Smooth muscle cell (in vitro differentiated cells): ENCODE results near the gene ADGRL3. TPM values are rescaled to one million over a fixed set of nuclear protein-coding genes. Genes with fewer than 3 reads are reported as not detected.

ENCODE experiments used
- DNase-seq: peaks from one replicate; lab custom pipeline; 2025; ENCODE audit not compliant: unreplicated experiment; lab: John Stamatoyannopoulos, UW
- H2AFZ ChIP-seq: fragments of 200-600 bp; sonication (generic); 2 replicates; pipeline ENCODE4 v1.6.0; 2016; ENCODE audit warnings: antibody characterized with exemption, low read depth, mild to moderate bottlenecking
- H3F3A ChIP-seq: fragments of 200-600 bp; sonication (generic); 2 replicates; pipeline ENCODE4 v1.6.0; 2017; ENCODE audit warnings: antibody characterized with exemption, low read depth
- H3K27ac ChIP-seq: fragments of 200-600 bp; sonication (generic); 2 replicates; pipeline ENCODE4 v1.5.1; 2016; ENCODE audit warnings: low read depth, mild to moderate bottlenecking
- H3K27me3 ChIP-seq: fragments of 200-600 bp; sonication (generic); 2 replicates; pipeline ENCODE4 v1.6.1; 2016; ENCODE audit warnings: low read depth, mild to moderate bottlenecking
- H3K36me3 ChIP-seq: fragments of 200-600 bp; sonication (generic); 2 replicates; pipeline ENCODE4 v1.5.1; 2016; ENCODE audit warnings: low read depth
- H3K4me1 ChIP-seq: fragments of 200-600 bp; sonication (generic); 2 replicates; pipeline ENCODE4 v1.5.1; 2016; ENCODE audit warnings: low read depth
- H3K4me2 ChIP-seq: fragments of 200-600 bp; sonication (generic); 2 replicates; pipeline ENCODE4 v1.6.0; 2016; ENCODE audit warnings: mild to moderate bottlenecking
- H3K4me3 ChIP-seq: fragments of 200-600 bp; sonication (generic); 2 replicates; pipeline ENCODE4 v1.5.1; 2016; ENCODE audit warnings: mild to moderate bottlenecking
- H3K79me2 ChIP-seq: fragments of 200-600 bp; sonication (generic); 2 replicates; pipeline ENCODE4 v1.6.0; 2016; ENCODE audit warnings: low read depth, mild to moderate bottlenecking
- H3K9ac ChIP-seq: fragments of 200-600 bp; sonication (generic); 2 replicates; pipeline ENCODE4 v1.6.0; 2016; ENCODE audit warnings: low read depth
- H3K9me3 ChIP-seq: fragments of 200-600 bp; sonication (generic); replicated peaks from 2 replicates; pipeline ENCODE4 v1.5.1; 2016; ENCODE audit warnings: low read depth
- H4K20me1 ChIP-seq: fragments of 200-600 bp; sonication (generic); 2 replicates; pipeline ENCODE4 v1.6.0; 2016; ENCODE audit warnings: low read depth
- whole genome bisulfite sequencing: methylation state at CpG from one replicate; pipeline ENCODE4 v1.1.7; 2016; ENCODE audit warnings: low lambda C conversion rate; 5-methylcytosine and 5-hydroxymethylcytosine counted together
- polyA plus RNA-seq: library from polyadenylated mRNA; unstranded; fragments of >200 nt; fragmentation: Nextera tagmentation; extraction: Ambion mirVana; gene quantifications from 2 replicates; pipeline ENCODE4 v1.2.1, GENCODE V29; 2016
- total RNA-seq: library from RNA; depleted of rRNA; stranded (reverse); fragments of >200 nt; gene quantifications from 2 replicates; pipeline ENCODE4 v1.2.3, GENCODE V29; 2014
- TF ChIP-seq, protein P1 (sequence below): fragments of 200-600 bp; sonication (generic); IDR thresholded peaks from 2 replicates; pipeline ENCODE4 v1.5.1; 2017; ENCODE audit warnings: borderline replicate concordance, mild to moderate bottlenecking, antibody characterized with exemption; ENCODE audit not compliant: insufficient read depth, poor library complexity, severe bottlenecking

The ADGRL3 gene
- total and polyA plus RNA-seq, 2 experiments from 2014 or later, result 2.4 to 9.5 TPM

GRCh38 chr4:61493470-61493869 lies 293.3 kb downstream of the ADGRL3 start:
- no peaks in the 10 kb centered on the region for H3F3A ChIP-seq
- no peaks in the 10 kb centered on the region for H3K27me3 ChIP-seq
- H3K4me2 ChIP-seq, result no peak overlapping the region
- no peak for DNase-seq
- no peaks in the 10 kb centered on the region for H4K20me1 ChIP-seq
- H3K27ac ChIP-seq, result no peak overlapping the region
- TF ChIP-seq, protein P1, sequence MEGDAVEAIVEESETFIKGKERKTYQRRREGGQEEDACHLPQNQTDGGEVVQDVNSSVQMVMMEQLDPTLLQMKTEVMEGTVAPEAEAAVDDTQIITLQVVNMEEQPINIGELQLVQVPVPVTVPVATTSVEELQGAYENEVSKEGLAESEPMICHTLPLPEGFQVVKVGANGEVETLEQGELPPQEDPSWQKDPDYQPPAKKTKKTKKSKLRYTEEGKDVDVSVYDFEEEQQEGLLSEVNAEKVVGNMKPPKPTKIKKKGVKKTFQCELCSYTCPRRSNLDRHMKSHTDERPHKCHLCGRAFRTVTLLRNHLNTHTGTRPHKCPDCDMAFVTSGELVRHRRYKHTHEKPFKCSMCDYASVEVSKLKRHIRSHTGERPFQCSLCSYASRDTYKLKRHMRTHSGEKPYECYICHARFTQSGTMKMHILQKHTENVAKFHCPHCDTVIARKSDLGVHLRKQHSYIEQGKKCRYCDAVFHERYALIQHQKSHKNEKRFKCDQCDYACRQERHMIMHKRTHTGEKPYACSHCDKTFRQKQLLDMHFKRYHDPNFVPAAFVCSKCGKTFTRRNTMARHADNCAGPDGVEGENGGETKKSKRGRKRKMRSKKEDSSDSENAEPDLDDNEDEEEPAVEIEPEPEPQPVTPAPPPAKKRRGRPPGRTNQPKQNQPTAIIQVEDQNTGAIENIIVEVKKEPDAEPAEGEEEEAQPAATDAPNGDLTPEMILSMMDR, result no peak
- no peaks in the 10 kb centered on the region for H3K36me3 ChIP-seq
- H3K4me3 ChIP-seq, result no peak overlapping the region
- H3K79me2 ChIP-seq, result no peaks in the 10 kb centered on the region
- H3K4me1 ChIP-seq, result peaks cover 11% of the 10 kb centered on the region
- 57% methylated on average over 6 of the region's 6 CpGs for WGBS
- H3K9me3 ChIP-seq, result no peaks in the 10 kb centered on the region
- H3K9ac ChIP-seq, result no peak overlapping the region
- H2AFZ ChIP-seq, result no peak overlapping the region

DNA sequence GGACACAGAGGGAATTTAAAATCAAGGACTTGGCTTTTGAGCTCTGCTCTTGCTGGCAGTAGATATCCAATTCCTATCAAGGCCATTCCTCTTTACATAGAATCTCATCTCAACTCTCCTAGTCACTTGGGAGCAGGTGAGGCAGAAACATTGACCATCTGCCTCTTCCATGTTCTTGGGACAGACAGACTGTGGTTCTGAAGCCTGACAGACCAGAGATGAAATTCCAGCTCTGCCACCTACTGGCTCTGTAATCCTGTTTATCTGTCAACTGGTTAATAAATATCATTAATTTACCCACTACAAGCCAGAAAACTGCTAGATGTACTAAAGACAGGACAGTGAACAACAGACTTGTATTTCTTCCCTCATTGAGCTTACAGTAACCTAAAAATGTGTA lies 300.8 kb downstream of the ADGRL3 start:
- Histone ChIP-seq H3K27ac (no peak overlapping the region), H2AFZ (no peak overlapping the region), H3K9me3 (no peaks in the 10 kb centered on the region), H3K4me3 (no peak overlapping the region), H3K4me2 (no peak overlapping the region), H4K20me1 (no peaks in the 10 kb centered on the region), H3K4me1 (peaks cover 8% of the 10 kb centered on the region), H3K36me3 (no peaks in the 10 kb centered on the region), H3K79me2 (no peaks in the 10 kb centered on the region), H3K27me3 (no peaks in the 10 kb centered on the region), H3K9ac (no peak overlapping the region), H3F3A (no peaks in the 10 kb centered on the region)
- no peak for DNase-seq
- TF ChIP-seq, protein P1, result no peak

DNA sequence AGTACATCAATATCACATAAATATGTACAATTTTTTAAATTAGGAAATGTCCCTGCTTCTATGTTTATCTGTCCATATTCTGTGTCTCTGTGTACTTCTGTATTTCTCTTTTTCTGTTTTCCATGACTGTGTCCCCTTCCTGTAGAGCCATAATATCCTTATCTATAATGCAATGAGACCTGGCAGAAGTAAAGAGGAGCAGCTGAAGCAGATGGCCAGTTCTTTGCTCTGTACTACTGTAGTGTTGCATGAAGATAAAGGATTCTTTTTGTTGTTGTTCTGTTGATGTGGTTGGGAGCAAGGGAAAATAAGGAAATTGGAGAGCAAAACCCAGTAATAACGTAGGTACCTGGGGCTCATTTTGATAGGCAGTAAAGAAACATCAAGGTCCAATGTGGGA lies 301.7 kb downstream of the ADGRL3 start:
- Histone ChIP-seq H3K4me2 (no peak overlapping the region), H3K79me2 (no peaks in the 10 kb centered on the region), H3K4me1 (peaks cover 13% of the 10 kb centered on the region), H3K36me3 (no peaks in the 10 kb centered on the region), H3K27ac (no peak overlapping the region), H4K20me1 (no peaks in the 10 kb centered on the region), H3F3A (no peaks in the 10 kb centered on the region), H3K9me3 (no peaks in the 10 kb centered on the region), H3K9ac (no peak overlapping the region), H3K4me3 (no peak overlapping the region), H2AFZ (no peak overlapping the region), H3K27me3 (no peaks in the 10 kb centered on the region)
- DNase-seq, result no peak
- 96% methylated on average over 1 of the region's 1 CpG for WGBS
- TF ChIP-seq, protein P1, result no peak
